ENCODE data around the gene MZB1. TPM values are rescaled to one million over a fixed set of nuclear protein-coding genes. Genes with fewer than 3 reads are reported as not detected.

The MZB1 gene
- total RNA-seq, 2 donors from 2014 or later = 12.2 TPM; not detected in 1

- ATAC-seq = no peak
- H3K4me3 ChIP-seq = no peak overlapping the region
- no peaks in the 10 kb centered on the region for H3K9me3 ChIP-seq
- no peak overlapping the region for H3K27ac ChIP-seq
- peaks cover 14% of the 10 kb centered on the region for H3K4me1 ChIP-seq
- H3K27me3 ChIP-seq = no peaks in the 10 kb centered on the region
- TF ChIP-seq CTCF (IDR thresholded peaks at IDR 0.05) (no peak), POLR2A (IDR thresholded peaks at IDR 0.05) (no peak)
- intact Hi-C loops (cut with DNase I) = no loop called here
- DNase-seq = no peak
- no peaks in the 10 kb centered on the region for H3K36me3 ChIP-seq (replicated peaks in 1 of 2; ENCODE audit: insufficient read depth in 1 of 2, low read depth in 2 of 2)
These were observed 17.8 kb upstream of the MZB1 start for GRCh38 chr5:139407517-139407916.

- no peaks in the 10 kb centered on the region for H3K9me3 ChIP-seq
- no peaks in the 10 kb centered on the region for H3K27me3 ChIP-seq
- H3K4me1 ChIP-seq = peaks cover 14% of the 10 kb centered on the region
- H3K36me3 ChIP-seq (replicated peaks in 1 of 2; ENCODE audit: insufficient read depth in 1 of 2, low read depth in 2 of 2) = no peaks in the 10 kb centered on the region
- WGBS, 2 donors = 68 to 72% methylated on average over 2 of the region's 2 CpGs
- intact Hi-C loops (cut with DNase I) = no loop called here
- ATAC-seq = no peak
- no peak overlapping the region for H3K4me3 ChIP-seq
- no peak for DNase-seq
- TF ChIP-seq POLR2A (IDR thresholded peaks at IDR 0.05) = no peak
- no peak for TF ChIP-seq CTCF (IDR thresholded peaks at IDR 0.05)
- no peak overlapping the region for H3K27ac ChIP-seq
These were observed 17.2 kb upstream of the MZB1 start for GRCh38 chr5:139406963-139407362.

- H3K36me3 ChIP-seq (replicated peaks in 1 of 2; ENCODE audit: insufficient read depth in 1 of 2, low read depth in 2 of 2) = no peaks in the 10 kb centered on the region
- peak overlapping the region; percentile 73 to 96 (median 91) for H3K27ac ChIP-seq
- no peaks in the 10 kb centered on the region for H3K9me3 ChIP-seq
- H3K27me3 ChIP-seq = no peaks in the 10 kb centered on the region
- intact Hi-C loops (cut with DNase I) = no loop called here
- no peak for ATAC-seq
- no peak overlapping the region for H3K4me3 ChIP-seq
- DNase-seq = no peak
- TF ChIP-seq POLR2A (IDR thresholded peaks at IDR 0.05) (no peak), CTCF (IDR thresholded peaks at IDR 0.05) (no peak)
- WGBS, 2 donors = 52 to 56% methylated on average over 5 of the region's 5 CpGs
- H3K4me1 ChIP-seq = peaks cover 14% of the 10 kb centered on the region
These were observed 14.7 kb upstream of the MZB1 start for GRCh38 chr5:139404484-139404840.

GRCh38 chr5:139403787-139404483, 14.2 kb upstream of the MZB1 start, which contains the start of gene SPATA24:
Gene SPATA24 (minus strand): TSS chr5:139404089. CDS start chr5:139404060, 29 bp downstream.
- H3K4me3 ChIP-seq = peak within 1 kb of the TSS; percentile 30 to 38
- peak in 2 of 3 donors; percentile 45 to 49 for TF ChIP-seq POLR2A (IDR thresholded peaks at IDR 0.05)
- no peak for TF ChIP-seq CTCF (IDR thresholded peaks at IDR 0.05)
- intact Hi-C loops (cut with DNase I) = no loop called here
- no peaks in the 10 kb centered on the region for H3K36me3 ChIP-seq (replicated peaks in 1 of 2; ENCODE audit: insufficient read depth in 1 of 2, low read depth in 2 of 2)
- WGBS, 2 donors = 0 to 1% methylated on average over 15 to 41 of the region's 41 CpGs
- ATAC-seq (peak; percentile 98), DNase-seq (peak; percentile 96 to 98 (median 98))
- H3K9me3 ChIP-seq = no peaks in the 10 kb centered on the region
- H3K27ac ChIP-seq = peak within 1 kb of the TSS; percentile 73 to 96 (median 91)
- H3K4me1 ChIP-seq = peaks cover 14% of the 10 kb centered on the region
- H3K27me3 ChIP-seq = no peaks in the 10 kb centered on the region

- Histone ChIP-seq H3K27ac (peak overlapping the region; percentile 73 to 96 (median 91)), H3K36me3 (replicated peaks in 1 of 2; ENCODE audit: insufficient read depth in 1 of 2, low read depth in 2 of 2) (no peaks in the 10 kb centered on the region), H3K4me3 (peak overlapping the region in 1 of 2 donors; percentile 38), H3K4me1 (peaks cover 14% of the 10 kb centered on the region), H3K9me3 (no peaks in the 10 kb centered on the region), H3K27me3 (no peaks in the 10 kb centered on the region)
- DNase-seq = no peak
- intact Hi-C loops (cut with DNase I) = no loop called here
- 20 to 26% methylated on average over 7 of the region's 7 CpGs for WGBS, 2 donors
- peak; percentile 2 for ATAC-seq
- TF ChIP-seq CTCF (IDR thresholded peaks at IDR 0.05) (no peak), POLR2A (IDR thresholded peaks at IDR 0.05) (no peak)
These were observed 13.7 kb upstream of the MZB1 start for GRCh38 chr5:139403418-139403786.
